Activated naive CD8-positive, alpha-beta T cell treated with anti-CD3 and anti-CD28 coated beads, Interleukin-2, amount 10 ng/mL, durations not matched to agents 7 days and 5 days (primary cell): Measurements from ENCODE around the gene HOXB7. TPM values are rescaled to one million over a fixed set of nuclear protein-coding genes. Genes with fewer than 3 reads are reported as not detected.

Experiments
- ATAC-seq: fragments of 150-1000 bp; cut with Tn5 transposase; one replicate; pipeline ENCODE4 v1.10.0; 2021; ENCODE audit warnings: low read depth, moderate library complexity
- POLR2A ChIA-PET: fragments of 350-600 bp; sonication (Branson Sonifier 250); formaldehyde crosslinking; loops from one replicate; lab custom pipeline; 2021; ENCODE audit warnings: antibody characterized with exemption; lab: Charles Lee
- DNase-seq: peaks from one replicate; pipeline ENCODE4 v3.0.0; 2021
- H3K27ac Mint-ChIP-seq: one replicate; pipeline ENCODE4 v1.8.0; 2022; ENCODE audit warnings: mild to moderate bottlenecking, mixed read lengths
- H3K27me3 Mint-ChIP-seq: one replicate; pipeline ENCODE4 v1.8.0; 2022; ENCODE audit warnings: mild to moderate bottlenecking, moderate library complexity, mixed read lengths
- H3K36me3 Mint-ChIP-seq: one replicate; pipeline ENCODE4 v1.8.0; 2021; ENCODE audit warnings: mild to moderate bottlenecking, mixed read lengths
- H3K4me1 Mint-ChIP-seq: one replicate; pipeline ENCODE4 v1.8.0; 2021; ENCODE audit warnings: mixed read lengths
- H3K4me3 Mint-ChIP-seq: one replicate; pipeline ENCODE4 v1.8.0; 2022; ENCODE audit warnings: mild to moderate bottlenecking, moderate library complexity, mixed read lengths
- H3K9me3 Mint-ChIP-seq: one replicate; pipeline ENCODE4 v1.8.0; 2021; ENCODE audit warnings: mixed read lengths
- total RNA-seq, 2 experiments: library from RNA; stranded (reverse); gene quantifications; one replicate each; pipeline ENCODE4 v1.2.3, GENCODE V29; 2021

HOXB7 gene
- total RNA-seq, 2 experiments from 2014 or later, result 0.80 to 1.0 TPM

DNA sequence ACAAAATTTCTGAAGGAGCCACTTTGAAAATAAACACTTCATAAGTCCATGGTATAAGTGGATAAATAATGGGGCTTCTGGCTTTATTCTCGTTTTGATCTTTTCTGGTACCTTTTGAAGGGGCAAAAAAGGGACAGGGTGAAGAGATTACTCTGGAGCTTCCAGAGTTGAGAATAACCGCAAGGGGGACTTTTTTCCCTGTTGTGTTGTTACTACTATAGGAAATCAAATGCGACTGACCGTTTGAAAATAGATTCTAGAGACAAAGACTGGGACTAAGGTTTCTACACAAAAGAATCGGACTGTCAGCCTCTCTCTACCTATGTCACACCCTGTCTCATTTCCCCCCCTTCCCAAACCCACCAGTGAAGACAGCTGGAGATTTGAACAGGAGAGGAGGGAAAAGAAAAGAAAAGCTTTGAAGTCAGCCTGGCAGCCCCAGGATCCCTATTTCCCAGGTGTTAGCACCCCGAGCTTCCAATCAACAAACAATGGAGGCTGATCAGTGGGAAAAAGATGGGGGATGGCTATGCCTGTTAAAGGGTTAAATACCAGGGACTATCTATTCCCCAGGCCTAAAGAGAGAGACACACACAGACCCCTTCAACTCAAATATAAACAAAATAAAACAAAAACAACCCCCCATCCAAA lies 41.0 kb downstream of the HOXB7 start:
- ATAC-seq, result no peak
- Mint-ChIP-seq H3K4me3 (no peak overlapping the region), H3K4me1 (peaks cover 5% of the 10 kb centered on the region), H3K27ac (no peak overlapping the region), H3K36me3 (peaks cover 5% of the 10 kb centered on the region), H3K27me3 (peaks cover 8% of the 10 kb centered on the region), H3K9me3 (no peaks in the 10 kb centered on the region)
- POLR2A ChIA-PET, result interaction anchor here (1.6 kb wide), 1 partner anchor 23 kb away, joined by 3 read pairs; no protein-coding TSS in a partner anchor
- DNase-seq, result no peak

DNA sequence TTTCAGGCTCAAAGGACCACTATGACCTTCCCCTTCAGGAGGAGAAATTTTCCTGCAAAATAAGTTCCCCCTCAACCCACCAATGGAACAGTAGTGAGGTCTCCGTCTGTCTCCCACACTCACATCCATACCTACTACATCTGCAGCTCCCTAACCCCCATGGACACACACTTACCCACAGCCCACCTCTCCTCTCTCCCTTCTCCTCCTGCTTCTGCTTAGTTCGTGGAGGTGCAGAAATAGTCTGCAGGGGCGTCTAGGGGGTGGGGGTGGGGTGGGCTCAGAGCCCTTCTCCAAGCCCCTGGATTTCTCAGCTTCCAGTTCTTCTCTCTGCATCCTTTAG lies 41.6 kb downstream of the HOXB7 start:
- H3K27ac Mint-ChIP-seq, result no peak overlapping the region
- no peak for ATAC-seq
- H3K9me3 Mint-ChIP-seq, result no peaks in the 10 kb centered on the region
- H3K36me3 Mint-ChIP-seq, result peaks cover 5% of the 10 kb centered on the region
- no peak overlapping the region for H3K4me3 Mint-ChIP-seq
- DNase-seq, result no peak
- POLR2A ChIA-PET, result interaction anchor here (1.6 kb wide), 1 partner anchor 22 kb away, joined by 3 read pairs; no protein-coding TSS in a partner anchor
- H3K27me3 Mint-ChIP-seq, result peaks cover 11% of the 10 kb centered on the region
- H3K4me1 Mint-ChIP-seq, result peaks cover 5% of the 10 kb centered on the region

DNA sequence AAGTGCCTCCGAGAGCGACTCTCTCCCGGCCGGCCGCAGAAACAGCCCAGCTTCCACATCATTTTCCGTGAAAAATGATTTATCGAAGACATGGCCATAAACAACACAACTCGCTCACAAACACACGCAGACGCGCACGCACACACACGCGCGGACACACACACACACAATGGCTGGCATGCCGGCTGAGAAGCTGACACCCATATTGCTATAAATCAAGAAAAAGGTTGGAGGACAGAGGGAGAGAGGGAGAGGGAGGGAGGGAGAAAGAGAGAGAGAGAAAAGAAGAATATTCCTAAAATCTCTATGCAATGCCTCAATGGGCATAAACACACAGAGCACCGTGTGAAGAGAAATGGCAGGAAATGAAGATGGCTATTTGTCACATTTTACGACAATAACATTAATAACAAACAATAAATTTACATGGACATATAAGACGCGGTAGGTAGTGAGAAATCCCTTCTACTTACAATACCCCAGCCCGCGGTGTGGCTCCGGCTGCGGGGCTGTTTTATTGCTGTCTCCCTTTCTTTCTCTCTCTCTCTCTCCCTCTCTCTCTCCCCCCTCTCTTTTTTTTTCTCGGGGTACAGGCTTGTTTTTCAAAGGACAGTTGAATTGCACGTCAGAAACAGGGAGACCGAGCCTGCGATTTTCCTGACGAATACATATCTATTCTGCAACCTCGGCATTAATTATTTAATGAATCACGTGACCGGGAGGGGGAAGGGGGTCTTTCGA lies 42.1 kb downstream of the HOXB7 start:
- H3K36me3 Mint-ChIP-seq, result peaks cover 5% of the 10 kb centered on the region
- H3K27ac Mint-ChIP-seq, result no peak overlapping the region
- H3K9me3 Mint-ChIP-seq, result no peaks in the 10 kb centered on the region
- POLR2A ChIA-PET, result no interaction called here
- H3K27me3 Mint-ChIP-seq, result peaks cover 13% of the 10 kb centered on the region
- ATAC-seq (no peak), DNase-seq (no peak)
- peaks cover 5% of the 10 kb centered on the region for H3K4me1 Mint-ChIP-seq
- H3K4me3 Mint-ChIP-seq, result peak overlapping the region; percentile 20

DNA sequence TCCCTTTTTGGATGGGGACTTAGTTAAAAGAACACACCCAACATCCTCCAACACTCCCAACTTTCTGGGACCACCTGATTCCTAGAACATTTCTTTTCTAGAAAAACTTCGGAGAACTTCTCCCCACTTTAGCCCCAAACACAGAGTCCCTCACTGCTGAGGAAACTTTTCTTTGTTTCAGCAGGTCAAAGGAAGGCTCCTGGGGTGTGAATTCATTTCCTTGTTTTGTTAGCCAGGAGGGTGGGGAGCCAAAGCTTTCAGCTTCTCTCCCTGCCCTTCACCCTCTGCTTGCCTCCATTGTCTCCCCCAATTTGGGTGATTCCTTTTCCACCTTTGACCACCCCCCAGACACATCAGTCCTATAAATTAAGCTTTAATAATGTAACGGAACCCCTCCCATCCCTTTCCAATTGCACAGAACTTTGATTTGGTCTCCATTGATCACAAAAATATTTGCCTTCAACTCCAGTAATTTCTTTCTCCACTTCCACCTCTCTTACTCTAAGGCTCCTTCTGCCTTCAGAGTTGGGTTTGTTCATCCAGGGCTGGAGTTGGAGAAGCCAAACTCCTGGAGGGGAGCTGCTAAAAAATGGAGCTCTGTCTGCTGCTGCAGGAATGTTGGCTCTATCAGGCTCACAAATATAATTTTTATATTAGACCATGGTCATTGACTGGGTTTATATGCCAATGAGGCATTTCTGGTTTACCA lies 43.0 kb downstream of the HOXB7 start:
- no peak for DNase-seq
- POLR2A ChIA-PET, result no interaction called here
- Mint-ChIP-seq H3K36me3 (peaks cover 2% of the 10 kb centered on the region), H3K4me3 (no peak overlapping the region), H3K9me3 (no peaks in the 10 kb centered on the region), H3K27ac (no peak overlapping the region), H3K4me1 (peaks cover 5% of the 10 kb centered on the region), H3K27me3 (peaks cover 16% of the 10 kb centered on the region)
- no peak for ATAC-seq

DNA sequence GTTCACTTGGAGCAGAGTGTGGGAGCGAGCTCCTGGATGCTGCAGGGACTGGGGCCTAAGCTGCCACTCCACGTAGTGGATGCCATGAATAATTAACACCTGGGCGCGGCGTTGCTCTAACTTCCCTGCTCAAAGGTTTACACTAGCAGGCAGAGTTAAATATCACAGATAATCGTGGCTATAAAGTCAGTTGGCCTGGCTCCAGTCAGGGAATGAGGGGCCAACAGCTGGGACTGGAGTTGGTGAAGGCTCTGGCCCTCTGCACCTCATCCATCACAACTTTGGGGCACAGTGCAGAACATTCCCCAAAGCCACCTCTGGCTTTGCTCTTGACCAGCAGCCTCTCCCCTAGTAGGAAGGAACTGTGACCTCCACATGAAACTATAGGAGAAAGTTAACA lies 43.6 kb downstream of the HOXB7 start:
- no peak for ATAC-seq
- no peak for DNase-seq
- H3K4me1 Mint-ChIP-seq, result peaks cover 8% of the 10 kb centered on the region
- H3K27ac Mint-ChIP-seq, result no peak overlapping the region
- H3K9me3 Mint-ChIP-seq, result no peaks in the 10 kb centered on the region
- H3K27me3 Mint-ChIP-seq, result peaks cover 16% of the 10 kb centered on the region
- POLR2A ChIA-PET, result no interaction called here
- H3K36me3 Mint-ChIP-seq, result peaks cover 2% of the 10 kb centered on the region
- no peak overlapping the region for H3K4me3 Mint-ChIP-seq

DNA sequence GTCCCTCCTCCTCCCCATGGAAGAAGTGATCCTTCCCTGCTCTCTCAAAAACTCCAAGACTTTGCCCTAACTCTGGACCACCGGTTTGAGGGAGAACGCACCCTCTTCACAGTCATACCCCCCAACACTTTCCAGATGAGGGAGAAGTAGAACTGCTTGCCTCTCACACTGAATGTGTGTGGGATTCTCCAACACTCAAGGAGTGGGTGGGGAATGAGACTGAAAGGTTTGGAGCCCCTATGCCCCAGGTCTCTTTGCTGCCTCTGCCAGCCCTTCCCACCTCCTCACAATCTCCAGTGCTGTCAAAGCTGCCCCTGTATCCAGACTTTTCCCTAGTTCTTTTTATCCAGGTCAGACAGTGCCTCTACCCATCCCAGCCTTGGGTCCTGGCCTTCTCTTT lies 44.1 kb downstream of the HOXB7 start:
- peaks cover 16% of the 10 kb centered on the region for H3K27me3 Mint-ChIP-seq
- no peak for DNase-seq
- no peaks in the 10 kb centered on the region for H3K9me3 Mint-ChIP-seq
- H3K4me3 Mint-ChIP-seq, result no peak overlapping the region
- H3K36me3 Mint-ChIP-seq, result peaks cover 4% of the 10 kb centered on the region
- no peak for ATAC-seq
- POLR2A ChIA-PET, result no interaction called here
- H3K4me1 Mint-ChIP-seq, result peaks cover 10% of the 10 kb centered on the region
- no peak overlapping the region for H3K27ac Mint-ChIP-seq

DNA sequence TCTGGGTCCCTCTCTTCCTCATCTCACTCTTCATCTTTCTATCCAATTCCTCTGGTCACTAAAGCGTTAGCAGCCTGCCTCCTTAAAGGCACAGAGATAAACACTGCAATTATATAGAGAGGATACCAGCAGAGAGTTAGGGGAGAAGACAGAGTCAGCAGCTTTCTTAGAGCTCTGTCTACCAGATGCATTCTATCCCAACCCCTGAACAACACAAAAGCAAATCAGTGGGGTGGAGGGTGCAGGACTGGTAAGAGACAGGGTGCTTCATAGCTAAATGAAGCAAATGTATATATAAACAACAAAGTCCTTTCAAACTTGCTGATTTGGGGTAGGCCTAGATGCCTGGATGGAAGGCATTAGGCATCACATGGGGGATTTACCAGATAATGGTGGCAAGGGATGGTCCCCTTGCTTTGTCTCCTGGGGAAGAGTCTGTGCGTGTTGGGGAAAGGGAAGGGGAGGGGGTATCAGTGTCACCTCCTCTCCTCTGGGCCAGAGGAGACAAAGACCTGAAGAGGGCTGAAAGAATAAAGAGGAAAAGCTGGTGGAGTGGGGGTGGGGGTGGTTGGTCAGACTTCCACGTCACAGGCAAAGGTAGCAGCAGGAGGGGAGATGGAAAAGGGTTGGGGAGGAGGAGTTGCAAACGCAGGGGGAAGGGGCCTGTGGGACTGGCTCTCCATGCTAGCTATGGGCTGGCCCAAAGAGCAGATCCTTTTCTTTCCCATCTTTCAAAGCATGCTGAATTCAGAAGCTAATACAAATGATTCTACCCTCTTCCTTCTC lies 44.7 kb downstream of the HOXB7 start:
- H3K27ac Mint-ChIP-seq, result no peak overlapping the region
- H3K9me3 Mint-ChIP-seq, result no peaks in the 10 kb centered on the region
- POLR2A ChIA-PET, result no interaction called here
- H3K27me3 Mint-ChIP-seq, result peaks cover 16% of the 10 kb centered on the region
- ATAC-seq (no peak), DNase-seq (no peak)
- H3K4me3 Mint-ChIP-seq, result no peak overlapping the region
- peaks cover 4% of the 10 kb centered on the region for H3K36me3 Mint-ChIP-seq
- peaks cover 16% of the 10 kb centered on the region for H3K4me1 Mint-ChIP-seq

DNA sequence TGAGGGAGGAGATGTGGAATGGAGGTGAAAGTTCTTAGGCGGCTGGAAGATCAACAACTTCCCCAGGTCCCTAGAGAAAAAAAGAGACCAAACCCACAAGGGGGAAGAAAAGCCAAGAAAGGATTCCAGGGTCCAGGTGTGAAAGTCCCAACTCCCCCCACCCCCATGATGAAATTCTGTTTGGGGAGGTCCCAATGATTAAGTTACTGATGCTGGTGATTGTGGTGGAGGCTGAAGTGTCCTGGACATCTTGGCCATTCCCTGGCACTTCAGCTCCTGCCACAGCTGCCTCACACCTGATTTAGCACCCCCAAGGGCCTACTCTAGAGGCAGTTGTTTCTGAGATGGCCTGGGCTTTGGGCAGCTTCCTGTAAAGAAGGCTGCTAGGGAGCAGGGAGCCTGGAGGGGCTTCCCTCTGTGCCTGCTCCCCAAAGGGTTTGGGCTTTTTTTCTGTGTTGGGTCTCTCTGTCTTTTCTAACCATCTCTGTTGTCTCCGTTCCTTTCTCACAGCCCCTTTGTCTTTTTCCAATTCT lies 45.7 kb downstream of the HOXB7 start:
- no peak for DNase-seq
- H3K27me3 Mint-ChIP-seq, result peaks cover 16% of the 10 kb centered on the region
- POLR2A ChIA-PET, result no interaction called here
- no peak for ATAC-seq
- H3K9me3 Mint-ChIP-seq, result no peaks in the 10 kb centered on the region
- H3K4me1 Mint-ChIP-seq, result peaks cover 17% of the 10 kb centered on the region
- peak overlapping the region; percentile 28 for H3K4me3 Mint-ChIP-seq
- no peak overlapping the region for H3K27ac Mint-ChIP-seq
- peaks cover 4% of the 10 kb centered on the region for H3K36me3 Mint-ChIP-seq

DNA sequence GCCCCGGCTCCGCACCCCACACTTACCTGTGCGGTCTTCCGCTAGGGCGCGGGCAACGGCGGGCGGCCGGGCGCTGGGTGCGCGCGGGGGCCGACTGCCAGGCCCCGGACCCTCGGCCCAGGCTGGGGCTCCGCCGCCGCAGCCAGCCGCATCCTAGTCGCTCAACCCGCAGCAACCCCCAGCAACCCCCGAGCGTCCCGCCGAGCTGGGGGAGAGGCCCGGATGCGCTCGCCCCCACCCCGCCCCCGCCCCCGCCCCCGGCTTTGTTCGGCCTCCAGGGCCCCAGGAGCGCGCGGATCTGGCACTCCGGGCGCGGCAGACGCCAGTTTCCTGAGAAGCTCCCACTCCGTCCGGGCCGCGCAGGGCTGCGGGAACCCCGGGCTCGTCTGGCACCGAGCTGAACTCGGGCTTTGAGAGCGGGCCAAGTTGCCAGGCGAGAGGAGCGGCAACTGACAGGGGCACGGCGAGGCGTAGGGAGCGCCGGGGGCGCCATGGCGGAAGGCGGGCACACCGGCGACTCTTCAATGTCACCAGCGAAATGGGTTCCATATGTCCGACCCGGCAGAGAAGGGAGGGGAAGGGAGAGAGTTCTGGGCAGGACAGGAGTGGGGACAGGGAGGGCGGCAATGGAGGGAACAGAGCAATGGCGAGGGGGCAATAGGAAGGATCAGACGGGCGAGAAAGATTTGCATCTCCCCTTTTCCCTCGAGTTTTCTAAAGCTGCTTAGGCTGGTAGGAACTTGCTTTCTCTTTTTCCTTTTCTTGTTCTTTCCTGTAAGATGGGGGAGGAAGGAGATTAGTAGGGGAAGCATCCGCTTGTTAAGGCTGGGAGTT lies 46.4 kb downstream of the HOXB7 start:
- Mint-ChIP-seq H3K4me1 (peaks cover 17% of the 10 kb centered on the region), H3K36me3 (peaks cover 4% of the 10 kb centered on the region), H3K9me3 (no peaks in the 10 kb centered on the region), H3K4me3 (peak overlapping the region; percentile 28), H3K27me3 (peaks cover 16% of the 10 kb centered on the region), H3K27ac (no peak overlapping the region)
- POLR2A ChIA-PET, result no interaction called here
- DNase-seq, result no peak
- peak; percentile 15 for ATAC-seq

DNA sequence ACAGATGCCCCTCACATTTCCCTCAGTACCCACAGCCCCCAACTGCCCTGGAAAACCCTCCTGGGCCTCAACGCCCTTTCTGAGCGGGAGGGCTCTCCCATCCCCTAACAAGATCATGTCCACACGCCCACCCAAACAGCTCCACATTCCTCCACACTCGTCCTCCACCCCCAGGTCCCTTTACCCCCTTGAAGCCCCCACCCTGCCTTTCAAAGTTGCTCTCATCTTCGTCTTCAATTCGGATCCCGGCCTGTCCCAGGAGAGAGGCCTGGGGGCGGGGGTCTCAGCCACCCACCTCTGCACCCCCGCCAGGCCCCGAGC lies 47.0 kb downstream of the HOXB7 start:
- Mint-ChIP-seq H3K27ac (no peak overlapping the region), H3K4me3 (no peak overlapping the region), H3K27me3 (peaks cover 13% of the 10 kb centered on the region), H3K4me1 (peaks cover 17% of the 10 kb centered on the region), H3K9me3 (no peaks in the 10 kb centered on the region), H3K36me3 (peaks cover 2% of the 10 kb centered on the region)
- POLR2A ChIA-PET, result no interaction called here
- ATAC-seq (no peak), DNase-seq (no peak)

DNA sequence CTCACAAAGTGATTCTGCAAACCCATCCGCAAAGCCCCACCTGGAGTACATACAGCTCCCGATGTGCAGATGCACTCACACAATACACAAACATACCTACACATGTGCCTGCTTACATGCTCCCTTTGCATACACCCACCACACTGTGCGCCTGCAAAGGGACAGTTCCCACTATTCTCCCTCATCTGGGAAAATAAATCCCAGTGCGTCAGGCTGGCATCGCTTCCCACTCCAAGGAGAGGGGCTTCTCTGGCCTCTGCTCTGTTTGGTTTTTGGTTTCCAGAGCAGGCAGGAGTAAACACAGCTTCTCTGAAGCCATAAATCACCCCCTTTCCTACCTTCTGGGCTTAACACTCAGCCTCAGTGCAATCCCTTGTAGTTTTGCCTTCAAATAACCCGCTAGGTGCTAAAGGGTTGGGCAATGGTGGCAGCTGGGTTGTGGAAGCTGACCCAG lies 47.4 kb downstream of the HOXB7 start:
- no peak overlapping the region for H3K27ac Mint-ChIP-seq
- POLR2A ChIA-PET, result no interaction called here
- H3K9me3 Mint-ChIP-seq, result no peaks in the 10 kb centered on the region
- ATAC-seq (no peak), DNase-seq (no peak)
- peaks cover 16% of the 10 kb centered on the region for H3K27me3 Mint-ChIP-seq
- H3K4me3 Mint-ChIP-seq, result no peak overlapping the region
- peaks cover 2% of the 10 kb centered on the region for H3K36me3 Mint-ChIP-seq
- H3K4me1 Mint-ChIP-seq, result peaks cover 14% of the 10 kb centered on the region

DNA sequence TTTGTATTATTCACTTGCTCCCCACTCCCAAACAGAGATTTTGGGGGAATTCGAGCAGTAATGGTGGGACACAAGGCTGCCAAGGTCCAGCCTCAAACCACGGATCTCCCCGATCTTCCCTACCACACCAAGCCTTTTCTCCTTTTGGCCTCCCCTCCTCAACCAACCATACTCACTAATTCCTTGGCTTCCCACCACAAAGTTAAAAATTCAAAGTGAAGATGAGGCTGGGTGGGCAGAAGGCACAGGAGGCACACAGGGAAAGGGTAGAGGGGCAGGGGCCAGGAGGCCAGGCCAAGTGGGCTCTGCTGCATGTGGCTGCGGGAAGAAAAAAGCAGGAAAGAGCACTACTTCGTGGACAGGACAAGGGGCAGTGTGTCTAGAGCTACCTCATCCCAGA lies 47.9 kb downstream of the HOXB7 start:
- H3K27me3 Mint-ChIP-seq, result peaks cover 17% of the 10 kb centered on the region
- H3K4me3 Mint-ChIP-seq, result no peak overlapping the region
- peaks cover 12% of the 10 kb centered on the region for H3K4me1 Mint-ChIP-seq
- DNase-seq (no peak), ATAC-seq (no peak)
- H3K36me3 Mint-ChIP-seq, result peaks cover 2% of the 10 kb centered on the region
- H3K27ac Mint-ChIP-seq, result no peak overlapping the region
- POLR2A ChIA-PET, result no interaction called here
- H3K9me3 Mint-ChIP-seq, result no peaks in the 10 kb centered on the region
